Measurements from ENCODE around the gene MED13L.

MED13L gene

DNA sequence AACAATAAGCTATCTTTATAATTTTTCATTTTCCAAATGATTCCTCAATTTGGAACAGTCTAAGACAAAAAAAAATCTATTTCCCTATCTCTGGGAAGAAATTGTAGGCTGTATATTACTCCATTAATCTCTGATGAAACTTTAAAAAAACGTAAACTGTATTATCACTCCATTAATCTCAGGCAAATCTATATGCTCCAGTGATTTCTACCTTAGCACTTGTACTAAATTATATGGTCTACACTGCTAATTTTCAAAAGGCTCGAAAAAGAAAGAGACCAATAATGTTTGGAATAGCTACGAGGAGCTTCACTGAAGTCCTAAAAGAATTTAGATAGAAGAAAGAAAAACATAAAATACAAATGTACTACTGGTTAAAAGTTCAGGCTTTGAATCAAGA lies 19.7 kb downstream of the MED13L start:
- Histone ChIP-seq H3K4me3 (ENCODE audit: low read depth, low read length) (no peak overlapping the region), H3K27ac (no peak overlapping the region), H3K27me3 (ENCODE audit: insufficient read depth, low read depth, severe bottlenecking) (no peaks in the 10 kb centered on the region), H3K9me3 (ENCODE audit: severe bottlenecking) (no peaks in the 10 kb centered on the region), H3K36me3 (no peaks in the 10 kb centered on the region)
- no peak for TF ChIP-seq CTCF (IDR thresholded peaks at IDR 0.05; ENCODE audit: low read depth, low read length)
- DNase-seq = no peak

DNA sequence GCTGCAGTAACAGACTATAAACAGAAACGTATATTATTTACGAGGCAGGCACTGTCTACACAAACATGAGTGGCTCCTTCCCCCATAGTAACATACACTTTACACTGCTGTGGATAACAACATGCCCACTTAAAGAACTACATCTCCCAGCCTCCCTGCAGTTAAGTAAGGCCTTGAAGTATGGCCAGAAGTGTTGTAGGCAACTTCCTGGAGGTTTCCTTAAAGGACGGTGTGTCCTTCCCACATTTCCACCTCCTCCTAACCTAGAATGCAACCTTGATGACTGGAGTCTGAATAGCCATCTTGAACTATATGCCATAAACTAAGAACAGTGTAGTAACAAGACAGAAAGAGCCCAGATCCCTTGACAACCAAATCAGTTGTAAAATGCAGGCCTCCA lies 20.3 kb downstream of the MED13L start:
- H3K27ac ChIP-seq = no peak overlapping the region
- DNase-seq = no peak
- no peak overlapping the region for H3K4me3 ChIP-seq (ENCODE audit: low read depth, low read length)
- H3K9me3 ChIP-seq (ENCODE audit: severe bottlenecking) = no peaks in the 10 kb centered on the region
- no peaks in the 10 kb centered on the region for H3K36me3 ChIP-seq
- no peaks in the 10 kb centered on the region for H3K27me3 ChIP-seq (ENCODE audit: insufficient read depth, low read depth, severe bottlenecking)
- TF ChIP-seq CTCF (IDR thresholded peaks at IDR 0.05; ENCODE audit: low read depth, low read length) = no peak

GRCh38 chr12:116249938-116250337 lies 27.6 kb downstream of the MED13L start:
- H3K9me3 ChIP-seq (ENCODE audit: severe bottlenecking) = no peaks in the 10 kb centered on the region

DNA sequence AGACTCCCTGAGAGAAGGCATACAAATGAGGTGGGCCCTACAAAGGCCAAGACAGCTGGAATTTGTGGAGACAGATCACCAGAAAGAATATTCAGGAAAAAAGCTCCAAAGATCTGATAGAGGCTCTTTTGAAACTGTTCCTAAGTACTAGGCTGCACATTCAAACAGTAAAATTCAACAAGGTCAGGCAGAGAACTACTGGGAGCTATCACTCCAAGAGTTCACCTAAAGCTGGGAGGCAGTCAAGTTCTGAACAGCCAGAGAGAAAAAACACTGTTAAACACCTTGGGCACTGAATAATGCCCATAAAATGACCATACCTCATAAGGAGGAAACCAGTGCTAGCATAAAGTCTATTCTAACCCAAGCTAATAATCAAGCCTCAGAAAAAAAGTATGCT lies 28.6 kb downstream of the MED13L start:
- H3K27ac ChIP-seq = no peak overlapping the region
- no peaks in the 10 kb centered on the region for H3K36me3 ChIP-seq

More at GRCh38 chr12:116249938-116250337, 27.6 kb downstream of the MED13L start:
- Histone ChIP-seq H3K36me3 (no peaks in the 10 kb centered on the region), H3K27me3 (ENCODE audit: insufficient read depth, low read depth, severe bottlenecking) (no peaks in the 10 kb centered on the region), H3K27ac (no peak overlapping the region), H3K4me3 (ENCODE audit: low read depth, low read length) (no peak overlapping the region)
- DNase-seq = no peak
- no peak for TF ChIP-seq CTCF (IDR thresholded peaks at IDR 0.05; ENCODE audit: low read depth, low read length)

DNA sequence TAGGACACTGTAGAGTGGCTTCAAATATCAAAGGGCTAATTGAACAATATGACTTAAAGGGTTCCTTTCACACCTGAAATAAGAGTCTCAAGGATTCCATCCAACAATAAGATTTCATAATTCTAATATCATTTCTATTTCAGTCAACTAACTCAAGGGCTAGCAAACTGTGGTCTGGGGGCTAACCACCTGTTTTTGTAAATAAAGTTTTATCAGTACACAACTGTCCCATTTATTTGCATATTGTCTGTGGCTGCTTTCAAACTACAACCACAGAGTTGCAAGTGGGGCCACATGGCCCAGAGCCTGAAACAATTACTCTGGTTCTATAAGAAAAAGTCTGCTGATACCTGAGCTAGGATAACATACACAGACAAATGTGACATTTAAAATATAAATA lies 29.1 kb downstream of the MED13L start:
- no peak for TF ChIP-seq CTCF (IDR thresholded peaks at IDR 0.05; ENCODE audit: low read depth, low read length)
- Histone ChIP-seq H3K36me3 (no peaks in the 10 kb centered on the region), H3K9me3 (ENCODE audit: severe bottlenecking) (no peaks in the 10 kb centered on the region), H3K27me3 (ENCODE audit: insufficient read depth, low read depth, severe bottlenecking) (no peaks in the 10 kb centered on the region), H3K27ac (no peak overlapping the region), H3K4me3 (ENCODE audit: low read depth, low read length) (no peak overlapping the region)
- DNase-seq = no peak

More for the DNA sequence above, 28.6 kb downstream of the MED13L start:
- no peak for TF ChIP-seq CTCF (IDR thresholded peaks at IDR 0.05; ENCODE audit: low read depth, low read length)
- Histone ChIP-seq H3K9me3 (ENCODE audit: severe bottlenecking) (no peaks in the 10 kb centered on the region), H3K27me3 (ENCODE audit: insufficient read depth, low read depth, severe bottlenecking) (no peaks in the 10 kb centered on the region), H3K4me3 (ENCODE audit: low read depth, low read length) (no peak overlapping the region)
- DNase-seq = no peak

GRCh38 chr12:116247377-116247776 lies 30.1 kb downstream of the MED13L start:
- DNase-seq = no peak
- TF ChIP-seq CTCF (IDR thresholded peaks at IDR 0.05; ENCODE audit: low read depth, low read length) = no peak
- Histone ChIP-seq H3K27ac (no peak overlapping the region), H3K4me3 (ENCODE audit: low read depth, low read length) (no peak overlapping the region), H3K9me3 (ENCODE audit: severe bottlenecking) (no peaks in the 10 kb centered on the region), H3K27me3 (ENCODE audit: insufficient read depth, low read depth, severe bottlenecking) (no peaks in the 10 kb centered on the region), H3K36me3 (no peaks in the 10 kb centered on the region)
